ENCODE data around the gene RPUSD1.

DNA sequence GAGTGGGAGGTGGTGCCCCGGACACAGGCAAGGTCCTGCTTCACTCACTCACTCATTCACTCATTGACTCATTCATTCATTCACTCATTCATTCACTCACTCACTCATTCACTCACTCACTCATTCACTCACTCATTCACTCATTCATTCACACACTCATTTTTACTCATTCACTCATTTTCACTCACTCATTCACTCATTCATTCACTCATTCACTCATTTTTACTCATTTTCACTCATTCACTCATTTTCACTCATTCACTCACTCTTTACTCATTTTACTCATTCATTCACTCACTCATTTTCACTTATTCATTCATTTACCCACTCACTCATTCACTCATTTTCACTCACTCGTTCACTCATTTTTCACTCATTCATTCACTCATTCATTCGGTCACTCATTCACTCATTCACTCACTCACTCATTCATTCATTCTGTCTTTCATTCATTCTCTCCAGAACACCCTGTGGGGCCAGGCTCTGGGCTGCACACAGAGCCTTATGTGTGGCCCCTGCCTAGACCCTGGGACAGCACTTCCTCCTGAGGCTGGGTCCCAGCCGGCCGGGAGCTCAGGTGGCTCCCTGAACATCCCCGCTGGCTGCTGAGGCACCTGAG lies 9.2 kb downstream of the RPUSD1 start:
- no peak for TF ChIP-seq NFIC (IDR thresholded peaks at IDR 0.05; ENCODE audit: borderline replicate concordance)
- no peak for TF ChIP-seq TAF1 (IDR thresholded peaks at IDR 0.05; ENCODE audit: borderline replicate concordance, low read depth, low read length)
- TF ChIP-seq, protein P1, sequence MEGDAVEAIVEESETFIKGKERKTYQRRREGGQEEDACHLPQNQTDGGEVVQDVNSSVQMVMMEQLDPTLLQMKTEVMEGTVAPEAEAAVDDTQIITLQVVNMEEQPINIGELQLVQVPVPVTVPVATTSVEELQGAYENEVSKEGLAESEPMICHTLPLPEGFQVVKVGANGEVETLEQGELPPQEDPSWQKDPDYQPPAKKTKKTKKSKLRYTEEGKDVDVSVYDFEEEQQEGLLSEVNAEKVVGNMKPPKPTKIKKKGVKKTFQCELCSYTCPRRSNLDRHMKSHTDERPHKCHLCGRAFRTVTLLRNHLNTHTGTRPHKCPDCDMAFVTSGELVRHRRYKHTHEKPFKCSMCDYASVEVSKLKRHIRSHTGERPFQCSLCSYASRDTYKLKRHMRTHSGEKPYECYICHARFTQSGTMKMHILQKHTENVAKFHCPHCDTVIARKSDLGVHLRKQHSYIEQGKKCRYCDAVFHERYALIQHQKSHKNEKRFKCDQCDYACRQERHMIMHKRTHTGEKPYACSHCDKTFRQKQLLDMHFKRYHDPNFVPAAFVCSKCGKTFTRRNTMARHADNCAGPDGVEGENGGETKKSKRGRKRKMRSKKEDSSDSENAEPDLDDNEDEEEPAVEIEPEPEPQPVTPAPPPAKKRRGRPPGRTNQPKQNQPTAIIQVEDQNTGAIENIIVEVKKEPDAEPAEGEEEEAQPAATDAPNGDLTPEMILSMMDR (IDR thresholded peaks at IDR 0.05) = no peak
- no peak for TF ChIP-seq YY1 (IDR thresholded peaks at IDR 0.05; ENCODE audit: low read depth)
- TF ChIP-seq, protein P2, sequence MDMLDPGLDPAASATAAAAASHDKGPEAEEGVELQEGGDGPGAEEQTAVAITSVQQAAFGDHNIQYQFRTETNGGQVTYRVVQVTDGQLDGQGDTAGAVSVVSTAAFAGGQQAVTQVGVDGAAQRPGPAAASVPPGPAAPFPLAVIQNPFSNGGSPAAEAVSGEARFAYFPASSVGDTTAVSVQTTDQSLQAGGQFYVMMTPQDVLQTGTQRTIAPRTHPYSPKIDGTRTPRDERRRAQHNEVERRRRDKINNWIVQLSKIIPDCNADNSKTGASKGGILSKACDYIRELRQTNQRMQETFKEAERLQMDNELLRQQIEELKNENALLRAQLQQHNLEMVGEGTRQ (IDR thresholded peaks at IDR 0.05; ENCODE audit: borderline replicate concordance, low read depth, low read length) = no peak
